HepG2 (cell line): ENCODE results near the gene JMJD7. TPM values are rescaled to one million over a fixed set of nuclear protein-coding genes. Genes with fewer than 3 reads are reported as not detected.

ENCODE experiments used
- ATAC-seq: fragments of 200-7000 bp; cut with Tn5 transposase; 3 replicates; pipeline ENCODE4 v1.9.1; 2020; ENCODE audit warnings: mild to moderate bottlenecking, moderate library complexity
- BruUV-seq: library from RNA; stranded (reverse); fragments of 400-500 nt; replicated peaks from 2 replicates; lab custom pipeline; 2021; lab: Mats Ljungman, UMichigan
- CTCF ChIA-PET: fragments of 300-600 bp; formaldehyde crosslinking; extraction: SDS; loops from one replicate; lab custom pipeline; 2021; ENCODE audit warnings: low total read pairs, inconsistent platforms, low intra/inter-chr PET ratio; lab: Yijun Ruan, JAX
- POLR2A ChIA-PET: fragments of 350-600 bp; sonication (Branson Sonifier 250); formaldehyde crosslinking; loops from one replicate; lab custom pipeline; 2020; ENCODE audit warnings: antibody characterized with exemption, inconsistent platforms; lab: Yijun Ruan, JAX
- DNase-seq: peaks from one replicate; pipeline ENCODE4 v3.0.0-alpha.2; 2015; ENCODE audit warnings: low spot score
- FAIRE-seq: peaks from 3 replicates; lab custom pipeline; 2011; peaks lifted over from hg19 to GRCh38; lab: Jason Lieb, UNC
- H2AFZ ChIP-seq: one replicate; pipeline ENCODE4 v1.6.1; 2011; ENCODE audit warnings: low read length, inconsistent platforms
- H3K27ac ChIP-seq: fragments of 300-600 bp; 3 replicates; pipeline ENCODE4 v1.8.0; 2011; ENCODE audit warnings: mixed run types, mild to moderate bottlenecking, mixed read lengths, low read length, inconsistent platforms; ENCODE audit not compliant: insufficient read depth; ENCODE audit errors: extremely low read length
- H3K27me3 ChIP-seq, 2 experiments: fragments of 200-600 bp in 1 of 2; 2 replicates in 1 of 2; 3 replicates in 1 of 2; pipeline versions ENCODE4 v1.6.0 to v1.8.0; 2011; ENCODE audit warnings: low read length in 2 of 2, mild to moderate bottlenecking in 2 of 2, moderate library complexity in 2 of 2, inconsistent platforms in 1 of 2; ENCODE audit not compliant: insufficient read depth in 2 of 2, control insufficient read depth in 1 of 2
- H3K36me3 ChIP-seq, 2 experiments: fragments of 200-600 bp in 1 of 2; replicated peaks in 1 of 2; 2 replicates in 1 of 2; 3 replicates in 1 of 2; pipeline versions ENCODE4 v1.5.1 to v1.8.0; 2011; ENCODE audit warnings: low read length in 2 of 2, inconsistent platforms in 1 of 2; ENCODE audit not compliant: insufficient read depth in 2 of 2, control insufficient read depth in 1 of 2
- H3K4me1 ChIP-seq: 2 replicates; pipeline ENCODE4 v1.5.1; 2012; ENCODE audit warnings: low read length, inconsistent platforms; ENCODE audit not compliant: insufficient read depth
- H3K4me2 ChIP-seq: 2 replicates; pipeline ENCODE4 v1.6.0; 2011; ENCODE audit warnings: low read depth, low read length, inconsistent platforms
- H3K4me3 ChIP-seq, 3 experiments: fragments of 200-600 bp in 1 of 3; sonication (generic), shearing (Covaris generic) in 1 of 3; replicated peaks in 1 of 3; 2 replicates each; pipeline ENCODE4 v1.5.1; 2011 to 2016; ENCODE audit warnings: low read length in 3 of 3, inconsistent platforms in 2 of 3, low read depth in 2 of 3, mild to moderate bottlenecking in 2 of 3, control low read depth in 1 of 3, mixed read lengths in 1 of 3; ENCODE audit not compliant: insufficient read depth in 1 of 3
- H3K79me2 ChIP-seq: one replicate; pipeline ENCODE4 v1.6.1; 2011; ENCODE audit warnings: low read length, inconsistent platforms; ENCODE audit not compliant: insufficient read depth
- H3K9ac ChIP-seq: 2 replicates; pipeline ENCODE4 v1.6.0; 2011; ENCODE audit warnings: mild to moderate bottlenecking, low read depth, low read length, inconsistent platforms; ENCODE audit not compliant: insufficient read depth
- H3K9me3 ChIP-seq: 2 replicates; pipeline ENCODE4 v1.5.1; 2012; ENCODE audit warnings: mild to moderate bottlenecking, low read length
- H4K20me1 ChIP-seq: 2 replicates; pipeline ENCODE4 v1.6.0; 2011; ENCODE audit warnings: inconsistent platforms, mild to moderate bottlenecking, low read length, moderate library complexity; ENCODE audit not compliant: insufficient read depth
- ARNTL ChIP-seq: sonication (generic); formaldehyde crosslinking; IDR thresholded peaks from 2 replicates; pipeline ENCODE4 v1.4.0; 2020; ENCODE audit warnings: mild to moderate bottlenecking, missing genetic modification reagents
- DMAP1 ChIP-seq: IDR thresholded peaks from 2 replicates; pipeline ENCODE4 v1.6.1; 2016
- HBP1 ChIP-seq: IDR thresholded peaks from 2 replicates; pipeline ENCODE4 v1.6.1; 2016; ENCODE audit warnings: low read depth, control low read depth
- NKX3-1 ChIP-seq: sonication (generic); formaldehyde crosslinking; IDR thresholded peaks from 2 replicates; pipeline ENCODE4 v1.5.0; 2020; ENCODE audit warnings: missing genetic modification reagents
- RXRA ChIP-seq: sonication (generic); formaldehyde crosslinking; IDR thresholded peaks from 2 replicates; pipeline ENCODE4 v1.5.1; 2020; ENCODE audit warnings: missing genetic modification reagents
- TCF7L2 ChIP-seq: IDR thresholded peaks from 2 replicates; pipeline ENCODE4 v1.6.1; 2011; ENCODE audit warnings: mild to moderate bottlenecking, low read depth, low read length, moderate library complexity
- ZBTB49 ChIP-seq: sonication (generic); formaldehyde crosslinking; IDR thresholded peaks from 2 replicates; pipeline ENCODE4 v1.4.0; 2020; ENCODE audit warnings: missing genetic modification reagents, borderline replicate concordance
- ZSCAN29 ChIP-seq: sonication (generic); formaldehyde crosslinking; conservative IDR thresholded peaks from 2 replicates; pipeline ENCODE4 v1.4.0; 2020; ENCODE audit warnings: mild to moderate bottlenecking, missing genetic modification reagents
- WGBS: methylation state at CpG from one replicate; pipeline ENCODE4 v1.1.6; 2017; ENCODE audit warnings: low lambda C conversion rate; 5-methylcytosine and 5-hydroxymethylcytosine counted together
- in situ Hi-C: cut with HindIII; loops from 2 replicates; pipeline ENCODE4 v1.10.0; 2017; ENCODE audit warnings: low pct_unique_long_range_greater_than_20kb; ENCODE audit not compliant: extremely low pct_ligation_motif_present
- intact Hi-C: fragments of 100-400 bp; cut with micrococcal nuclease; formaldehyde crosslinking; loops from one replicate; pipeline ENCODE4 v1.10.0; 2022; ENCODE audit not compliant: unreplicated experiment
- polyA plus RNA-seq, 8 experiments: library from polyadenylated mRNA; depleted of rRNA in 3 of 8; stranded (reverse) in 7 of 8; unstranded in 1 of 8; fragments of >200 nt; fragmentation: Illumina TruSeq in 4 of 8; extraction: Trizol in 4 of 8; gene quantifications; 2 replicates each; pipeline versions ENCODE4 v1.2.1 to v1.2.3, GENCODE V29; 2011 to 2016; ENCODE audit warnings: low read depth in 4 of 8, missing spikeins in 1 of 8, mixed read lengths in 1 of 8; ENCODE audit not compliant: insufficient read depth in 1 of 8
- total RNA-seq, 5 experiments: library from RNA; depleted of rRNA; stranded (reverse); fragments of >200 nt; fragmentation: Illumina TruSeq; extraction: Trizol; gene quantifications; 2 replicates each; pipeline ENCODE4 v1.2.3, GENCODE V29; 2016; ENCODE audit warnings: low read depth in 1 of 5
- TF ChIP-seq, protein P1 (sequence below): fragments of 450-650 bp; IDR thresholded peaks from 2 replicates; pipeline ENCODE4 v1.6.1; 2016

JMJD7 gene
- total and polyA plus RNA-seq, 2 of the 13 experiments (the other 11 are each of a cell fraction or from before 2014, with no cell fraction given): 6.4 to 7.1 TPM

DNA sequence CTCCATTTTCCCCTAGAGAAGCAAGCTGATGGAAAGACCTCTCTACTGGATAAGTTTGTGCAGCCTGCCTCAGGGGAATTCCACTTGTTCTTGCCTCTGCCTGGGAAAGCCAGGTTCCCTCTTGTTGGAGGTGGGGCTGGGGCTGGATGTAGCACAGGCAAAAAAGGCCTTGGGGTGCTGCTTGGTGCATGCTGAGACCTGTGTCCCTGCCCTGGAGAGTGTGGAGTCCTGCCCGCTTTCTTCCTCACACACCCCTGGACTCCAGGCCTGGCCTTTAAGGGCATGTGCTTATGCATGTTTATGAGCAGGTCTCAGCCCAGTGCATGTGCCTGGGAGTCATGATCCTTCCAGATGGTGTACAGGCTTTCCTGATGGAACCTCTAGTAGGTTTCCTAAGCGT is 23.5 kb upstream of the JMJD7 start:
- DNase-seq: no peak
- FAIRE-seq: no peak
- ChIA-PET CTCF (no interaction called here), POLR2A (no interaction called here)
- H3K36me3 ChIP-seq: no peaks in the 10 kb centered on the region
- in situ Hi-C loops (no loop called here), intact Hi-C loops (no loop called here)
- BruUV-seq: no TSS peak
- no peak for TF ChIP-seq RXRA (CRISPR knock-in tag)
- TF ChIP-seq ARNTL: no peak
- TF ChIP-seq ZSCAN29 (CRISPR knock-in tag): no peak
- TF ChIP-seq HBP1 (CRISPR knock-in tag): no peak
- TF ChIP-seq TCF7L2: no peak
- no peak for TF ChIP-seq NKX3-1 (CRISPR knock-in tag)
- TF ChIP-seq, protein P1, sequence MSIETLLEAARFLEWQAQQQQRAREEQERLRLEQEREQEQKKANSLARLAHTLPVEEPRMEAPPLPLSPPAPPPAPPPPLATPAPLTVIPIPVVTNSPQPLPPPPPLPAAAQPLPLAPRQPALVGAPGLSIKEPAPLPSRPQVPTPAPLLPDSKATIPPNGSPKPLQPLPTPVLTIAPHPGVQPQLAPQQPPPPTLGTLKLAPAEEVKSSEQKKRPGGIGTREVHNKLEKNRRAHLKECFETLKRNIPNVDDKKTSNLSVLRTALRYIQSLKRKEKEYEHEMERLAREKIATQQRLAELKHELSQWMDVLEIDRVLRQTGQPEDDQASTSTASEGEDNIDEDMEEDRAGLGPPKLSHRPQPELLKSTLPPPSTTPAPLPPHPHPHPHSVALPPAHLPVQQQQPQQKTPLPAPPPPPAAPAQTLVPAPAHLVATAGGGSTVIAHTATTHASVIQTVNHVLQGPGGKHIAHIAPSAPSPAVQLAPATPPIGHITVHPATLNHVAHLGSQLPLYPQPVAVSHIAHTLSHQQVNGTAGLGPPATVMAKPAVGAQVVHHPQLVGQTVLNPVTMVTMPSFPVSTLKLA: peak; percentile 79
- TF ChIP-seq ZBTB49: no peak
- no peak for TF ChIP-seq DMAP1 (CRISPR knock-in tag)
- no peak overlapping the region for H2AFZ ChIP-seq
- peaks cover 5% of the 10 kb centered on the region for H3K4me1 ChIP-seq
- H4K20me1 ChIP-seq: no peaks in the 10 kb centered on the region
- H3K79me2 ChIP-seq: no peaks in the 10 kb centered on the region
- no peak overlapping the region for H3K9ac ChIP-seq
- no peak overlapping the region for H3K4me3 ChIP-seq
- no peaks in the 10 kb centered on the region for H3K9me3 ChIP-seq
- no peaks in the 10 kb centered on the region for H3K27me3 ChIP-seq
- no peak for ATAC-seq
- no peak overlapping the region for H3K4me2 ChIP-seq
- no peak overlapping the region for H3K27ac ChIP-seq
- 100% methylated on average over 2 of the region's 2 CpGs for WGBS
